MM.1S (cell line): ENCODE data around the gene RNF115.

Source experiments
- EZH2 ChIP-seq: fragments of 300-600 bp; sonication (generic); optimal IDR thresholded peaks from 2 replicates; pipeline ENCODE3; 2017; ENCODE audit warnings: low read depth, mild to moderate bottlenecking, antibody characterized with exemption, low read length, mixed read lengths
- EZH2phosphoT487 ChIP-seq: fragments of 300-600 bp; sonication (generic); IDR thresholded peaks from 2 replicates; pipeline ENCODE4 v1.6.1; 2018; ENCODE audit warnings: antibody characterized with exemption, low read length
- TF ChIP-seq, protein P1 (sequence below): fragments of 300-600 bp; sonication (generic); IDR thresholded peaks from 2 replicates; pipeline ENCODE4 v1.5.1; 2016; ENCODE audit warnings: antibody characterized with exemption, low read length, mixed read lengths

DNA sequence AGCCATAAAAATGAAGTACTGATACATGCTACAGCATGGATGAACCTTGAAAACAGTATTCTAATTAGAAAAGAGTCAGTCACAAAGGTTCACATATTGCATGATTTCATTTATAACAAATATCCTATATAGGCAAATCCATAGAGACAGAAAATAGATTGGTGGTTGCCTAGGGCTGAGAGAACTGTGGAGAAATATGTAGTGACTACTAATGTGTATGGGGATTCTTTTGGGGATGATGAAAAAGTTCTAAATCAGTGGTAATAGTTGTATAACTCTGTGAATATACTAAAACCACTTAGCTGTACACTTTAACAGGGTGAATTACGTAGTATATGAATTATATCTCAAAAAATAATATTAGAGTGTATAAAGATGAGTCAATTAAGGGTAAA is 45.8 kb downstream of the RNF115 start:
- TF ChIP-seq, protein P1, sequence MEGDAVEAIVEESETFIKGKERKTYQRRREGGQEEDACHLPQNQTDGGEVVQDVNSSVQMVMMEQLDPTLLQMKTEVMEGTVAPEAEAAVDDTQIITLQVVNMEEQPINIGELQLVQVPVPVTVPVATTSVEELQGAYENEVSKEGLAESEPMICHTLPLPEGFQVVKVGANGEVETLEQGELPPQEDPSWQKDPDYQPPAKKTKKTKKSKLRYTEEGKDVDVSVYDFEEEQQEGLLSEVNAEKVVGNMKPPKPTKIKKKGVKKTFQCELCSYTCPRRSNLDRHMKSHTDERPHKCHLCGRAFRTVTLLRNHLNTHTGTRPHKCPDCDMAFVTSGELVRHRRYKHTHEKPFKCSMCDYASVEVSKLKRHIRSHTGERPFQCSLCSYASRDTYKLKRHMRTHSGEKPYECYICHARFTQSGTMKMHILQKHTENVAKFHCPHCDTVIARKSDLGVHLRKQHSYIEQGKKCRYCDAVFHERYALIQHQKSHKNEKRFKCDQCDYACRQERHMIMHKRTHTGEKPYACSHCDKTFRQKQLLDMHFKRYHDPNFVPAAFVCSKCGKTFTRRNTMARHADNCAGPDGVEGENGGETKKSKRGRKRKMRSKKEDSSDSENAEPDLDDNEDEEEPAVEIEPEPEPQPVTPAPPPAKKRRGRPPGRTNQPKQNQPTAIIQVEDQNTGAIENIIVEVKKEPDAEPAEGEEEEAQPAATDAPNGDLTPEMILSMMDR: no peak
- TF ChIP-seq EZH2phosphoT487: no peak
- no peak for TF ChIP-seq EZH2
